KMS-11 (cell line): ENCODE results near the gene TM4SF1.

ENCODE experiments used
- H2AFZ ChIP-seq: fragments of 200-600 bp; sonication (generic); 2 replicates; pipeline ENCODE4 v1.6.1; 2016; ENCODE audit warnings: antibody characterized with exemption, mixed run types, low read depth
- H3K27ac ChIP-seq: fragments of 200-600 bp; sonication (generic); 2 replicates; pipeline ENCODE4 v1.6.1; 2016; ENCODE audit warnings: mild to moderate bottlenecking, mixed run types
- H3K27me3 ChIP-seq: fragments of 200-600 bp; sonication (generic); 2 replicates; pipeline ENCODE4 v1.6.1; 2017; ENCODE audit warnings: mild to moderate bottlenecking, low read depth, mixed run types, moderate library complexity; ENCODE audit not compliant: insufficient read depth
- H3K36me3 ChIP-seq: fragments of 200-600 bp; sonication (generic); 2 replicates; pipeline ENCODE4 v1.6.1; 2017; ENCODE audit warnings: mild to moderate bottlenecking, mixed run types; ENCODE audit not compliant: insufficient read depth
- H3K4me1 ChIP-seq: fragments of 200-600 bp; sonication (generic); 2 replicates; pipeline ENCODE4 v1.6.1; 2016; ENCODE audit warnings: mild to moderate bottlenecking, low read depth, mixed run types; ENCODE audit not compliant: poor library complexity, severe bottlenecking
- H3K4me2 ChIP-seq: fragments of 200-600 bp; sonication (generic); 2 replicates; pipeline ENCODE4 v1.7.0; 2016; ENCODE audit warnings: mild to moderate bottlenecking, mixed run types
- H3K4me3 ChIP-seq: fragments of 200-600 bp; sonication (generic); IDR thresholded peaks from 2 replicates; pipeline ENCODE4 v1.6.1; 2017; ENCODE audit warnings: low read depth, low read length, mixed read lengths; ENCODE audit not compliant: insufficient read depth
- H3K79me2 ChIP-seq: fragments of 200-600 bp; sonication (generic); 2 replicates; pipeline ENCODE4 v1.6.1; 2016; ENCODE audit warnings: low read depth, mixed run types; ENCODE audit not compliant: insufficient read depth
- H3K9ac ChIP-seq: fragments of 200-600 bp; sonication (generic); 2 replicates; pipeline ENCODE4 v1.6.1; 2016; ENCODE audit warnings: mild to moderate bottlenecking, mixed run types
- H4K20me1 ChIP-seq: fragments of 200-600 bp; sonication (generic); 2 replicates; pipeline ENCODE4 v1.6.1; 2016; ENCODE audit warnings: mild to moderate bottlenecking, mixed run types; ENCODE audit not compliant: insufficient read depth
- TF ChIP-seq, protein P1 (sequence below): fragments of 200-600 bp; sonication (generic); conservative IDR thresholded peaks from 2 replicates; pipeline ENCODE4 v1.6.1; 2017; ENCODE audit warnings: low read depth, mild to moderate bottlenecking, antibody characterized with exemption, low read length, moderate library complexity, mixed read lengths

TM4SF1 gene

DNA sequence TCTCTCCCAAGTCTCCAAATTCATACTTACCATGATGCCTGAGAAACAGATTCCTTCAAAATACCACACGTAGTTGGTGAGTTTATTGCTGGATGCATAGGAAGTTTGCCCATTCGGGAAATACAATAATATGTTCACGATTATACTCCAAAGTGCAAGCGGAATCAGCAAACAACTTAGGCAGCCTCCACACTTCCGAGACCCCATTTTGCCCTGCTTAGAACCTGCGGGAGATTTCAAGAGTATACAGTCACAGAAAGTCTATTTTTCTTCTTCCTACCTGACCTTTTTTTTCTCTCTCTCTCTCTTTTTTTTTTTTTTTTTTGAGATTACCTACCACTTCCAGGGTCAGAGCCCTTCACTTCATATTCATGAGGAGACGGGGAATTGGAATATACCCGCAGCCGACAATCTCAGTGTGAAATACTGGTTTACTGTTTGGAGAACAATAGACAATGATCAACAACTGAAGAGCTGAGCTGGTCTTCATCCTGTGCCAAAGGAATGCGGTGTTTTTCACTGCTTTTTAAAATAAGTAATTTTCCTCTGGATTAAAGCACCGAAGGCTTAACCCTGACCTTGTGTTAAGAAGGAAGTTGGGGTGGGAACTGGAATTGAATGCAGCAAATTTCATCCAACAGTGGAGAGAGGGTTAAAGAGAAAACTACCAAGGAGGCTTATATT, 44.1 kb downstream of the TM4SF1 start, which contains the start of gene TM4SF18:
Gene TM4SF18 (minus strand): TSS at position 461 of the 684 bp plus-strand sequence. CDS start 254 bp downstream, at position 207.
- no peaks in the 10 kb centered on the region for H3K79me2 ChIP-seq
- H4K20me1 ChIP-seq: no peaks in the 10 kb centered on the region
- H2AFZ ChIP-seq: no peak within 1 kb of the TSS
- no peak within 1 kb of the TSS for H3K27ac ChIP-seq
- no peaks in the 10 kb centered on the region for H3K4me1 ChIP-seq
- H3K36me3 ChIP-seq: no peaks in the 10 kb centered on the region
- no peak within 1 kb of the TSS for H3K4me2 ChIP-seq
- no peak within 1 kb of the TSS for H3K4me3 ChIP-seq
- TF ChIP-seq, protein P1, sequence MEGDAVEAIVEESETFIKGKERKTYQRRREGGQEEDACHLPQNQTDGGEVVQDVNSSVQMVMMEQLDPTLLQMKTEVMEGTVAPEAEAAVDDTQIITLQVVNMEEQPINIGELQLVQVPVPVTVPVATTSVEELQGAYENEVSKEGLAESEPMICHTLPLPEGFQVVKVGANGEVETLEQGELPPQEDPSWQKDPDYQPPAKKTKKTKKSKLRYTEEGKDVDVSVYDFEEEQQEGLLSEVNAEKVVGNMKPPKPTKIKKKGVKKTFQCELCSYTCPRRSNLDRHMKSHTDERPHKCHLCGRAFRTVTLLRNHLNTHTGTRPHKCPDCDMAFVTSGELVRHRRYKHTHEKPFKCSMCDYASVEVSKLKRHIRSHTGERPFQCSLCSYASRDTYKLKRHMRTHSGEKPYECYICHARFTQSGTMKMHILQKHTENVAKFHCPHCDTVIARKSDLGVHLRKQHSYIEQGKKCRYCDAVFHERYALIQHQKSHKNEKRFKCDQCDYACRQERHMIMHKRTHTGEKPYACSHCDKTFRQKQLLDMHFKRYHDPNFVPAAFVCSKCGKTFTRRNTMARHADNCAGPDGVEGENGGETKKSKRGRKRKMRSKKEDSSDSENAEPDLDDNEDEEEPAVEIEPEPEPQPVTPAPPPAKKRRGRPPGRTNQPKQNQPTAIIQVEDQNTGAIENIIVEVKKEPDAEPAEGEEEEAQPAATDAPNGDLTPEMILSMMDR: no peak
- no peaks in the 10 kb centered on the region for H3K27me3 ChIP-seq
- no peak within 1 kb of the TSS for H3K9ac ChIP-seq

DNA sequence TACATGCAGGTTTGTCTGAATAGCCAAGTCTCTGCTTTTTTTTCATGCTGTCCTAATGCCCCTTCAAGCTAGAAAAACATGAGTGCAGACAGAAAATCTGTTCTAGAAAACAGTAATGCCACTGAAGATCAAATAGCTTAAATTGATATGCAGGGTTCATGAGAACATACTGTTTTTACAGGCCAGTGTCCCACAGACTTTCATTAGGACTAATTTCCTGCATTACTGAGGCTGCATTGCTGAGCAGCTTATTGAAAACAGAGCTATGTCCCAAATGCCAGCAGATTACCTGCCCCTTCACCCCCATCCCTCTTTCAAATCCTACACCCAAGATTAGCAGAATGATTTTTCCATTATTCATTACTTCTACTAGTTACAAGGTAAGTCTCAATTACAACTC, 44.7 kb downstream of the TM4SF1 start:
- Histone ChIP-seq H2AFZ (no peak overlapping the region), H3K27me3 (no peaks in the 10 kb centered on the region), H3K9ac (no peak overlapping the region), H3K4me2 (no peak overlapping the region), H4K20me1 (no peaks in the 10 kb centered on the region), H3K36me3 (no peaks in the 10 kb centered on the region), H3K27ac (no peak overlapping the region), H3K4me3 (no peak overlapping the region), H3K79me2 (no peaks in the 10 kb centered on the region), H3K4me1 (no peaks in the 10 kb centered on the region)
- TF ChIP-seq, protein P1: no peak

DNA sequence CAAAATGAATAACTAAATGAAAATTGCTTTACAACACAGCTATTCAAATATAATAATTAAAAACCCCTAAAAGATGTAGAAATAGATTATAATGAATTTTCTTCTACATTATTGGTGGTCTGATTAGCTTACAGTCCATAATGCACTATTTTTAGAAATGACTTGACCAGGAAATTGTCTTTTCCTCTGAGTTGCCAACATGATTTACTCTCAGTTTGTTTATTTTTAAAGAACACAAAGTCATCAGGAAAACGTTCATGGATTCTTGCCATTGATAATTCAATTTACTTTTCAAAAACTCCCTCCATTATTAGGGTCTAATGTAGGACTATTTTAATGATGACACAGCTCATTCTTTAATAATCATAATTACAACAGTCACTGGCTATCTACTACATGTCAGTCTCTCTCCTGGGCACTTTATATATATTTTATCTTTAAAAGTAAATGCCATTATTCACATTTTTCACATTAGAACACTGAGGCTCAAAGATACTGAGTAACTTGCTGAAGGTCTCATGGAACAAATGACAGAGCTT, 45.2 kb downstream of the TM4SF1 start:
- Histone ChIP-seq H3K9ac (no peak overlapping the region), H3K4me3 (no peak overlapping the region), H3K79me2 (no peaks in the 10 kb centered on the region), H3K36me3 (no peaks in the 10 kb centered on the region), H4K20me1 (no peaks in the 10 kb centered on the region), H3K4me2 (no peak overlapping the region), H3K27ac (no peak overlapping the region), H3K27me3 (no peaks in the 10 kb centered on the region), H2AFZ (no peak overlapping the region), H3K4me1 (no peaks in the 10 kb centered on the region)
- TF ChIP-seq, protein P1: no peak

DNA sequence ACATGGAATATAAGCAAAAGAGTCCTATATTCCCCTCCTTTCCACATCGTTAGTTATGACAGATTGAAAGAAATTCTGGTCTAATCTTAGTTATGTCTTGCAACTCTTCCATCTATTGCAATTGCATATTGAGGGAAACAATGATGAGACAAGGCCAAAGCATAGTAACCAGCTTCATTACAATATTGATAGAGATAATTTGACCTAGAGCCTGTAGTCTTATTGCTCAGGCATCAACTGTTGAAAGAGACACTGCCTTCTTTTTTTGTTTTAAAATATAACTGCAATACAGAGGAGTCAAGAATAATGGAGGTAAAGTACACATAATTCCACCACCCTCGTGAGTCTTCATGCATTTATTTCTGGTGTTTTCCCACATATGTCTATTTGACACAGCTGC, 46.1 kb downstream of the TM4SF1 start:
- H3K9ac ChIP-seq: no peak overlapping the region
- H3K36me3 ChIP-seq: no peaks in the 10 kb centered on the region
- TF ChIP-seq, protein P1: no peak
- H3K4me2 ChIP-seq: no peak overlapping the region
- no peak overlapping the region for H3K4me3 ChIP-seq
- H4K20me1 ChIP-seq: no peaks in the 10 kb centered on the region
- no peak overlapping the region for H3K27ac ChIP-seq
- H2AFZ ChIP-seq: no peak overlapping the region
- H3K4me1 ChIP-seq: no peaks in the 10 kb centered on the region
- H3K27me3 ChIP-seq: no peaks in the 10 kb centered on the region
- no peaks in the 10 kb centered on the region for H3K79me2 ChIP-seq
